K562 (cell line): ENCODE measurements around the gene POU3F1. TPM values are rescaled to one million over a fixed set of nuclear protein-coding genes. Genes with fewer than 3 reads are reported as not detected.

Experiments
- CHCHD3 ChIP-seq: fragments of 250-450 bp; sonication (Bioruptor Pico); IDR thresholded peaks from 2 replicates; pipeline ENCODE4 v2.1.2; 2022; ENCODE audit warnings: mild to moderate bottlenecking
- CTCF ChIP-seq, 3 experiments: IDR thresholded peaks in 2 of 3; conservative IDR thresholded peaks in 1 of 3; 2 replicates each; pipeline ENCODE4 v1.5.1; 2011 to 2012; ENCODE audit warnings: low read length in 3 of 3, mild to moderate bottlenecking in 3 of 3, control low read depth in 2 of 3, improper control_type of control experiment in 1 of 3, inconsistent platforms in 1 of 3, low read depth in 1 of 3, mixed read lengths in 1 of 3, moderate library complexity in 1 of 3; ENCODE audit not compliant: insufficient read depth in 2 of 3
- E2F5 ChIP-seq: sonication (generic); formaldehyde crosslinking; IDR thresholded peaks from 2 replicates; pipeline ENCODE4 v1.8.0; 2022; ENCODE audit warnings: mild to moderate bottlenecking, missing genetic modification reagents
- FOXA3 ChIP-seq, 2 experiments: fragments of 450-650 bp in 1 of 2; sonication (generic) in 1 of 2; formaldehyde crosslinking; IDR thresholded peaks in 1 of 2; conservative IDR thresholded peaks in 1 of 2; 2 replicates each; pipeline versions ENCODE4 v1.4.0 to v1.8.0; 2020 to 2022; ENCODE audit warnings: mild to moderate bottlenecking in 2 of 2, missing genetic modification reagents in 1 of 2
- HSF4 ChIP-seq: fragments of 250-450 bp; sonication (Bioruptor Pico); IDR thresholded peaks from 2 replicates; pipeline ENCODE4 v2.1.2; 2022; ENCODE audit warnings: mild to moderate bottlenecking, moderate library complexity, borderline replicate concordance
- IRF9 ChIP-seq: fragments of 450-650 bp; IDR thresholded peaks from 2 replicates; pipeline ENCODE4 v1.6.1; 2016; ENCODE audit warnings: missing biosample characterization, missing genetic modification characterization
- NFIC ChIP-seq: fragments of 450-650 bp; IDR thresholded peaks from 2 replicates; pipeline ENCODE4 v1.6.1; 2017; ENCODE audit warnings: mild to moderate bottlenecking, inconsistent platforms
- TOE1 ChIP-seq, 2 experiments: fragments of 450-650 bp in 1 of 2; sonication (generic) in 1 of 2; formaldehyde crosslinking in 1 of 2; IDR thresholded peaks; 2 replicates each; pipeline versions ENCODE4 v1.7.1 to v1.8.0; 2016 to 2022; ENCODE audit warnings: borderline replicate concordance in 2 of 2, mild to moderate bottlenecking in 2 of 2, antibody characterized with exemption in 1 of 2, inconsistent platforms in 1 of 2, low read depth in 1 of 2, missing genetic modification reagents in 1 of 2, moderate library complexity in 1 of 2
- YBX1 ChIP-seq: fragments of 450-650 bp; IDR thresholded peaks from 2 replicates; pipeline ENCODE4 v1.7.1; 2016; ENCODE audit warnings: mild to moderate bottlenecking
- ZBTB17 ChIP-seq: fragments of 450-650 bp; formaldehyde crosslinking; IDR thresholded peaks from 2 replicates; pipeline ENCODE4 v1.4.0; 2020; ENCODE audit warnings: mild to moderate bottlenecking
- ZBTB9 ChIP-seq: fragments of 450-650 bp; formaldehyde crosslinking; IDR thresholded peaks from 2 replicates; pipeline ENCODE4 v1.4.0; 2020; ENCODE audit warnings: mild to moderate bottlenecking, moderate library complexity
- ZNF696 ChIP-seq: fragments of 250-450 bp; sonication (Bioruptor Pico); conservative IDR thresholded peaks from 2 replicates; pipeline ENCODE4 v1.4.0; 2020; ENCODE audit warnings: mild to moderate bottlenecking, moderate library complexity
- polyA plus RNA-seq, 8 experiments: library from polyadenylated mRNA; depleted of rRNA in 4 of 8; stranded (reverse) in 5 of 8; unstranded in 3 of 8; fragments of >200 nt; fragmentation: Nextera tagmentation in 2 of 8; fragmentation: Illumina TruSeq in 1 of 8; extraction: Ambion mirVana in 2 of 8; extraction: Trizol in 1 of 8; gene quantifications; 2 replicates each; pipeline versions ENCODE4 v1.2.1 to v1.2.3, GENCODE V29; 2011 to 2014; ENCODE audit warnings: inconsistent platforms in 1 of 8, missing spikeins in 1 of 8
- total RNA-seq, 7 experiments: library from RNA; depleted of rRNA in 6 of 7; stranded (reverse); fragments of >200 nt in 6 of 7; fragmentation: Illumina TruSeq in 2 of 7; extraction: Trizol in 2 of 7; gene quantifications; 2 replicates each; pipeline versions ENCODE4 v1.2.1 to v1.2.3, GENCODE V29; 2011 to 2021; ENCODE audit warnings: low replicate concordance in 1 of 7

The POU3F1 gene
- total and polyA plus RNA-seq, 9 of the 15 experiments (the other 6 are each of a cell fraction or from before 2014, with no cell fraction given) = 0.09 TPM; not detected in 8

- no peak for TF ChIP-seq CHCHD3 (CRISPR knock-in tag)
- TF ChIP-seq FOXA3 (CRISPR knock-in tag; conservative IDR thresholded peaks at IDR 0.05 in 1 of 2, IDR thresholded peaks at IDR 0.05 in 1 of 2) = peak in 1 of 2 experiments; percentile 79; a peak in 1 of 4 replicates
- TF ChIP-seq TOE1 (IDR thresholded peaks at IDR 0.05; ENCODE audit: borderline replicate concordance) = no peak
- TF ChIP-seq TOE1 (CRISPR knock-in tag; IDR thresholded peaks at IDR 0.05; ENCODE audit: borderline replicate concordance, low read depth) = 0 out of 2 replicates have a peak, but pooled peaks have one; percentile 74
- no peak for TF ChIP-seq ZNF696 (CRISPR knock-in tag)
- 0 out of 2 replicates have a peak, but pooled peaks have one; percentile 38 for TF ChIP-seq IRF9 (tag)
- TF ChIP-seq E2F5 (CRISPR knock-in tag) = peak; percentile 54; the same call in 1 of the 2 replicates
- no peak for TF ChIP-seq YBX1
- TF ChIP-seq ZBTB17 = peak; percentile 81; the same call in 1 of the 2 replicates
- TF ChIP-seq ZBTB9 = peak; percentile 82
- TF ChIP-seq NFIC = 0 out of 2 replicates have a peak, but pooled peaks have one; percentile 11
- no peak for TF ChIP-seq HSF4 (CRISPR knock-in tag)
- TF ChIP-seq CTCF (IDR thresholded peaks at IDR 0.05 in 2 of 3, conservative IDR thresholded peaks at IDR 0.05 in 1 of 3; ENCODE audit: insufficient read depth in 2 of 3, low read depth in 1 of 3, low read length in 3 of 3) = peak in 2 of 3 experiments; percentile 21 to 23; a peak in 1 of 6 replicates
These were observed 47.6 kb downstream of the POU3F1 start (continued) for GRCh38 chr1:37998913-37999429.
